Measurements from ENCODE around the gene ABCD1.

DNA sequence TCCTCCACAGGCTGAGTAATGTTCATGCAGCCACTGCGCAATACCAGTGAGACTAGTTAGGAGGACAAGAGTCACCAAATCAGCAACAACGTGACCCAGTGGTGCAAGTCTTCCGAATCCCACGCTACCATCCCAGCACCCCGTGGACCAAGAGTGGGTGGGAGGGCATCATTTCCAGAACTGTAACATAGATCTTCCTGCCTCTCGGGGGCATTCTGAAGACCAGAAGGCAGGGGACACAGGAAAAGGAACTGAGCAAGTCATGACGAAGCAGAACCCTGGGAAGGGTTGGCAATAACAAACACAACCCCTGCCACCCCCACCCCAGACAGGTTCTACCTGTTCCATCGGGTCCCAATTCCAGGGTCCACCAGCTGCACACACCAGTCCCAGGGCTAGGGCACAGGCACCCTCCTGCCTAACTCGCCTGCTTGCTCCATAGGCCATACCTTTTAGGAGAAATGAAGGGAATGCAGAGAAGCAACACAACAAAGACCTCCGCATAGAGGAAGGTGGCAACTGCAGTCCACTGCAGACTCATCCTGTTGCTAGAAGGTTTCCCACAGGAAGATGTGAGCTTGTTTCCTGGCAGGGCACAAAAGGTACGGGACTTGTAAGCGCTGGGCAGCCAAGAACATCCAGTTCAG, 1.8 kb upstream of the ABCD1 start:
- TF ChIP-seq, protein P1, sequence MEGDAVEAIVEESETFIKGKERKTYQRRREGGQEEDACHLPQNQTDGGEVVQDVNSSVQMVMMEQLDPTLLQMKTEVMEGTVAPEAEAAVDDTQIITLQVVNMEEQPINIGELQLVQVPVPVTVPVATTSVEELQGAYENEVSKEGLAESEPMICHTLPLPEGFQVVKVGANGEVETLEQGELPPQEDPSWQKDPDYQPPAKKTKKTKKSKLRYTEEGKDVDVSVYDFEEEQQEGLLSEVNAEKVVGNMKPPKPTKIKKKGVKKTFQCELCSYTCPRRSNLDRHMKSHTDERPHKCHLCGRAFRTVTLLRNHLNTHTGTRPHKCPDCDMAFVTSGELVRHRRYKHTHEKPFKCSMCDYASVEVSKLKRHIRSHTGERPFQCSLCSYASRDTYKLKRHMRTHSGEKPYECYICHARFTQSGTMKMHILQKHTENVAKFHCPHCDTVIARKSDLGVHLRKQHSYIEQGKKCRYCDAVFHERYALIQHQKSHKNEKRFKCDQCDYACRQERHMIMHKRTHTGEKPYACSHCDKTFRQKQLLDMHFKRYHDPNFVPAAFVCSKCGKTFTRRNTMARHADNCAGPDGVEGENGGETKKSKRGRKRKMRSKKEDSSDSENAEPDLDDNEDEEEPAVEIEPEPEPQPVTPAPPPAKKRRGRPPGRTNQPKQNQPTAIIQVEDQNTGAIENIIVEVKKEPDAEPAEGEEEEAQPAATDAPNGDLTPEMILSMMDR (IDR thresholded peaks at IDR 0.05; ENCODE audit: insufficient read depth, low read depth, low read length) = no peak
- TF ChIP-seq EZH2 (IDR thresholded peaks at IDR 0.05; ENCODE audit: insufficient read depth, low read length) = no peak

Measured in astrocyte (in vitro differentiated cells and primary cell).